Ovary (tissue), 3 donors: ENCODE results near the gene SLC35F4.

Source experiments
- EP300 ChIP-seq: sonication (generic); formaldehyde crosslinking; IDR thresholded peaks from one replicate; pipeline ENCODE4 v1.6.1; 2017; ENCODE audit warnings: antibody characterized with exemption
- POLR2A ChIP-seq: fragments of 450-650 bp; IDR thresholded peaks from one replicate; pipeline ENCODE4 v1.6.1; 2017; ENCODE audit warnings: antibody characterized with exemption, mild to moderate bottlenecking, moderate library complexity
- TF ChIP-seq, protein P1 (sequence below), 3 donors: fragments of 450-650 bp in 2 of 3; fragments of 200-600 bp in 1 of 3; IDR thresholded peaks; one replicate each; pipeline versions ENCODE4 v1.5.1 to v1.8.0; 2016 to 2022; ENCODE audit warnings: antibody characterized with exemption in 3 of 3, mild to moderate bottlenecking in 1 of 3
- donor health status: DM: no; HTN: no; CAD: no.

DNA sequence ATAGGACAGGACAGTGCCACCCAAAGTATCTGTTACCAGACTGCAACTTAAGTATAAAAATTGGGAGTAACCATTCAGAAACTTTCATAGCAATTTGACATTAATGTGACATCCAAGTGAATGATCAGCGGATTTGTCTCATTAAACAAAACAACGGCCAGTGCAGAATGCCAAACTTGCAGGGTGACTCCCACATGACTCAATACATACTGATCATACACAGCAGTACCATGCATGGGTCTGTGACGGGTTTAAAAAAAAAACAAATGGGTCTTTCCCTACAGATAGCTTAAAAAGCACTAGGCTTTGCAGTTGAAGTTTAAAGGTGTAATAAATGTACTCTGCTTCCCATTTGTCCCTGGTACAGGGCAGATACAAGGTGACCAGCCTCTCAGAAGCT lies 116.6 kb downstream of the SLC35F4 start:
- TF ChIP-seq, protein P1, sequence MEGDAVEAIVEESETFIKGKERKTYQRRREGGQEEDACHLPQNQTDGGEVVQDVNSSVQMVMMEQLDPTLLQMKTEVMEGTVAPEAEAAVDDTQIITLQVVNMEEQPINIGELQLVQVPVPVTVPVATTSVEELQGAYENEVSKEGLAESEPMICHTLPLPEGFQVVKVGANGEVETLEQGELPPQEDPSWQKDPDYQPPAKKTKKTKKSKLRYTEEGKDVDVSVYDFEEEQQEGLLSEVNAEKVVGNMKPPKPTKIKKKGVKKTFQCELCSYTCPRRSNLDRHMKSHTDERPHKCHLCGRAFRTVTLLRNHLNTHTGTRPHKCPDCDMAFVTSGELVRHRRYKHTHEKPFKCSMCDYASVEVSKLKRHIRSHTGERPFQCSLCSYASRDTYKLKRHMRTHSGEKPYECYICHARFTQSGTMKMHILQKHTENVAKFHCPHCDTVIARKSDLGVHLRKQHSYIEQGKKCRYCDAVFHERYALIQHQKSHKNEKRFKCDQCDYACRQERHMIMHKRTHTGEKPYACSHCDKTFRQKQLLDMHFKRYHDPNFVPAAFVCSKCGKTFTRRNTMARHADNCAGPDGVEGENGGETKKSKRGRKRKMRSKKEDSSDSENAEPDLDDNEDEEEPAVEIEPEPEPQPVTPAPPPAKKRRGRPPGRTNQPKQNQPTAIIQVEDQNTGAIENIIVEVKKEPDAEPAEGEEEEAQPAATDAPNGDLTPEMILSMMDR (IDR thresholded peaks at IDR 0.05): no peak
- no peak for TF ChIP-seq POLR2A
- no peak for TF ChIP-seq EP300
